GM19099 (cell line): ENCODE results near the gene ARRDC4.

Experiments
- POLR2A ChIP-seq: IDR thresholded peaks from 3 replicates; pipeline ENCODE4 v1.6.1; 2011; ENCODE audit warnings: low read depth; ENCODE audit not compliant: insufficient read length; ENCODE audit errors: extremely low read depth

Gene ARRDC4

DNA sequence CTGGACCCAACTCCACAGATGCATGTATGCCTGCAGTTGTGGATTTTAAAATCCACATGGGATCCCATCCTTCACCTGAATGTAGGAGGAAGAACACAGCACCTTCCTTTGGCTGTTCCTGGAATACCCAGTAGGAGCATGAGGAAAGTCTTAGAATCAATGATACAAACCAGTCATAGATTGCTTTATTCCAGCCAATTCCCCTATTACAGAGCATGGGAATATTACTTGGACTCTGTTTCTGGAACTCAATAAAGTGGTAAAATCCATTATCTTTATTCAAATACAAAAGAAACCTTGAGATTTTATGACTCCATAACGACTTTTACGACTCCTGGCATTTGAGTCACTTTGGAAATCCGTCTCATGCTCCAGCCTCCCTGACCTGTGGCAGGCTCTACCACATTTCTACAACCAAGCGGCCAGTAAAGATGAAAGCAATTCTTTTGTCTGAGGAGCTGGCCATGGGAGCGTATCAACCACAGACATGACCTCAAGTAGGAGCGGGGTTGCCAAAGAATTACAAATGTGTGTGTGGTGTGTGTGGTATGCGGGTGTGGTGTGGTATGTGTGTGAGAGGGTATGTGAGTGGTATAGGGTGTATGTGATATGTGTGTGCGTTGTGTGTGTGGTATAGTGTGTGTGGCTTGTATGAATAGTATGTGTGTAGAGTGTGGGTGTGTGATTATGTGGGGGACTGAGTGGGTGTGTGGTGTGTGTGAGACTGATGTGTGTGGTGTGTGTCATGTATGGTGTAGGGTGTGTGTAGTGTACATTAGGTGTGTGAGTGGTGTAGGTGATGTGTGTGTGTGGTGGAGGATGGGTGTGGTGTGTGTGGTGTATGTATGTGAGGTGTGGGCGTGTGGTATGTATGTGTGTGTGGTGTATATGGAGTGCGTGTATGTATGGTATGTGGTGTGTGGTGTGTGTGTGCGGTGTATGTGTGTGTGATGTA, 40.0 kb downstream of the ARRDC4 start:
- no peak for TF ChIP-seq POLR2A

DNA sequence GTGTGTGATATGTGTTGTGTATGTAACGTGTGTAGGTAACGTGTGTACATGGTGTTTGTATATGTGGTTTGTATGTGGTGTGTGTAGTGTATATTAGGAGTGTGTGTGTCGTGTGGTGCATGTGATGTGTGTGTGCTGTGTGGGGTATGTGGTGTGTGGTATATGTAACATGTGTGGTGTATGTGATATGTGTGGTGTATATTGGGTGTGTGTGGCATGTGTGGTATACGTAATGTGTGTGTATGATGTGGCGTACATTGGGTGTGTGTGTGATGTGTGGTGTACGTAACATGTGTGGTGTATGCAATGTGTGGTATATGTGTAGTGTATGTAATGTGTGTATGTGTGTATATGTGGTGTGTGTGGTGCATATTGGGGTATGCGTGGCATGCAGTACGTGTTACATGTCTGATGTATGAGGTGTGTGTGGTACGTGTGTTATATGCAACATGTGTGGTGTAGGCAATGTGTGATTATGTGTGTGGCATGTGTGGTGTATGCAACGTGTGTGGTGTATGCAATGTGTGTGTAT, 41.2 kb downstream of the ARRDC4 start:
- TF ChIP-seq POLR2A = no peak

DNA sequence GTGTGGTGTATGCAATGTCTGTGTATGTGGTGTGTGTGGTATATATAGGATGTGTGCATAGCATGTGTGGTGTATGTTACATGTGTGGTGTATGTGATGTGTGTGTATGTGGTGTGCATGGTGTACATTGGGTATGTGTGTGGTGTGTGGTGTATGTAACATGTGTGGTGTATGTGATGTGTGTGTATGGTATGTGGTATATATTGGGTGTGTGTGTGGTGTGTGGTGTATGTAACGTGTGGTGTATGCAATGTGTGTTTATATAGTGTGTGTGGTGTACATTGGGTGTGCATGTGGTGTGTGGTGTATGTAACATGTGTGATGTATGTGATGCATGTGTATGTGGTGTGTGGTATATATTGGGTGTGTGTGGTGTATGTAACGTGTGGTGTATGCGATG, 41.9 kb downstream of the ARRDC4 start:
- TF ChIP-seq POLR2A = no peak

DNA sequence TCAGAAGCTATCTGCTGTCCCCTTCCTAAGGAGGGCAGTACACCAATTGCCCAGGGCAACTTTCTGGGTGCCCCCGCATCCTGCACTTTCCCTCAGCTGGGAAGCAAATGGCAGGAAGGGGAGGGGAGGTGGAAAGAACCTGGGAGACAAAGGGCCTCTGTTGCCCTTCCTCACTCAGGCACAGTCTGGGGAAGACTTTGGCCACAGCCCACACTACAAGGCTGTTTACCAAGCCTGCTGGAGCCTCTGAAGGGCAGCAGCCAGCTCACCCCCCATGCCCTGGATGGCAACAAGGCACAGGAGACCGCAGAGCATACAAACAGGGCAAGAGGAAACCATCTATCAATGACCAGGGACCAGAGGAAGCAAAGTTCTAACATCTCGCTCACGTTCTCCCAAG, 42.4 kb downstream of the ARRDC4 start:
- TF ChIP-seq POLR2A = no peak

DNA sequence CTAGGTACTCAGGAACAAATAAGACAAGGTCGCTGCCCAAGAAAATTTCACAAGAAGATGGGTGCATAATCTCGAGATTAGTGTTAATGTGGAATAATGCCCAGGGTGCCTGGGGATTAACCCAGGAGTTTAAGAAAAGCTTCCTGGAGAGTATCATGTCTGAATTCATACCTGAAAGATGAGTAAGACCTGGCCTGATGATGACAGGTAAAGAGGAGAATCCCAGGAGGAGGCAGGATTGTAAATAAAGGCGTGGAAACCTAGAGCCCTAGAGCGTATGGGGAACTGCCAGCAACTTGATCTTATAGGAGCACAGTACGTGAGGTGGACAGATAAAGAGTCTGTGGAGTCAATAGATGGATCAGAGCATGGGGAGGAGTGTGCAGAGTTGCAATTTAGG, 43.0 kb downstream of the ARRDC4 start:
- no peak for TF ChIP-seq POLR2A

DNA sequence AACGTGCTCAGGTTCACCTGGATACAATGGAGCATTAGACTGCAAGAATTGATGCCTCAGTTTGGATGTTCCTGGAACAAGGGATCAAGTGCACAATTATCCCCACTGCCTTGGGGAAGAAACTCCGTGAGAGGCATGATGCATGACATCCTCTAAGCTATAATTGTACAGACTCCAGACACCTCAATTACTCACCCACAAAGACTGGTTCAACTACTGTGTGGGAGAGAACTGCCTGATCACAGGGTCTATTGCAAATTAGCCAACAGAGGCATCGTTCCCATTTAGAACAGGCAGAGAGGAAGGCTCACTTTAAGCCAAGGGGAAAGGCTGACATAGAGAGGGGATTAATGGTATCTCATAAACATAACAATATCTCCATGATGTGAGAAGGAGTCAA, 43.5 kb downstream of the ARRDC4 start:
- no peak for TF ChIP-seq POLR2A

DNA sequence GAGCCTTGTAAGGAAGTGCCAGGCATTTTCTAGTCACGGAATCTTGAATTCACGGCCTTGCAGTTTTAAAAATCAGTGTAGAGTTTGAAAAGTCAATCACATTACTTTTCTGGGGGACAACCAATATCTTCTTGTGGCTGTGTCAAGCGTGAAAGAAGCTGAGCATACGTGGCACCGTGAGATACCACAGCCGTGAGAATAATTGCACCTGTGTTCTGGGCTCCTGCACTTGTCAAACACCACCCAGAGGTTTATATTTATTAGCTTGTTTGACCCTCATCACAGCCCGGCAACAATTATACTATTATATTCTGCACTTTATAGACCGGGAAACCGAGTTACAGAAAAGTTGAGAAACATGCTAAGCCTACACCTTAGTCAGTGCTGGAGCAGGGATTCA, 45.2 kb downstream of the ARRDC4 start:
- no peak for TF ChIP-seq POLR2A

DNA sequence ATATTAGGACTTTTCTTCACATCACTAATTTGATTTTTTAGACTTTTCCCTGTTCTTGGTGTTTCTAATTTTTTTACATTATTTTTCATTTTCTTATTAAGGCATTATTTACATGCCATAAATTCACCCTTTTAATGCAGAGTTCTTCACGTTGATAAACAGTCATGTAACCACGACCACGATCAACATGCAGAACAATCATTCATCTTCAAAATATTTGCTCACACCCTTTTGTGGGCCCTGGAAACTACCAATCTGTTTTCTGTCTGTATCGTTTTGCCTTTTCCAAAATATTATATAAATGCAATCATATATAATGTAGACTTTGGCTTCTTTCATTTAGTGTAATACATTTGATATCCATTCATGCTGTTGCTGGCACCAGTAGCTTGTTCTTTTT, 48.7 kb downstream of the ARRDC4 start:
- TF ChIP-seq POLR2A = no peak

DNA sequence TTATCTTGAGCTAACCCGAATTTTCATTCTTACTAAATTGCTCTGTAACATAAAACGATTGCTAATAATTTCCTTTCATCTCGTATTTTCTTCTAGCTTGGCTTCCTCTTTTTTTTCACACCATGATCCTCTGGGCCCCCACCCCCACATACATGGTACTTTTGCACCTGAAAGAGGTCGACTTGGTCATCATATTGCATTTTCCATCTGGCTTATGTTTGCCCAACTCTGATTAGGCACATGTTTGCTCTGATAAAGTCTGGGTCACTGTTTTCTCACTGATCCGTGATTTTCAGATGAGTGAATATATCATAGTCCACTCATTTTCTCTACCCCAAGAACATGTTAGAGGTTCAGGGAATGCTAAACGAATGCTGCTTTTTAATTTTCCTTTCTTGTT, 49.5 kb downstream of the ARRDC4 start:
- no peak for TF ChIP-seq POLR2A

DNA sequence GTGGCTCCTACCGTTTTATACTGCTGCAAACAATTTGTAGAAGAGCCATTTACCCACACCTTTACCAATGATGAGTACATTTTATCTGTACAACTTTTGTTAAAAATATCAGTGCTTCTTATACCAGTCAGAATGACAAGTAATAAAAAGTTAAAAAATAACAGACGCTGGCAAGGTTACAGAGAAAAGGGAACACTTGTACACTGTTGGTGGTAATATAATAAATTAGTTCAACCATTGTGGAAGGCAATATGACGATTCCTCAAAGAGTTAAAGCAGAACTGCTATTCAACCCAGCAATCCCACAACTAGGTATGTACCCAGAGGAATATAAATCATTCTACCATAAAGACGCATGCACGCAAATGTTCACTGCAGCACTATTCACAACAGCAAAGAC, 51.9 kb downstream of the ARRDC4 start:
- TF ChIP-seq POLR2A = no peak

DNA sequence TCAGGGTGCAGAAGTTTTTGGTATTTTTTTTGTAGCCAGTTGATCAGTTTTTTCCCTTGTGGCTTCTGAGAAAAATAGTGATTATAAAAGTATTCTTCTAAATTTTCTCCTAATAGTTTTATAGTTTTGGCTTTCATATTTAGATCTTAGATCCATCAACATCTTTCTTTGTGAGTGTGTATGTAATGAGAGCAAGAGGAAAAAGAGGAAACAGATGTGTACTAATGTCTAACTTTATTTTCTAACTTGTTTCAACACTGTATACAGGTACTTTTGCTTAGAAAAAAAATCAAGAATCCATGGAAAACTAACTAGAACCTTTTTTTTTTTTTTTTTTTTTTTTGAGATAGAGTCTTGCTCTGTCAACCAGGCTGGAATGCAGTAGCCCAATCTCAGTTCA, 53.1 kb downstream of the ARRDC4 start:
- TF ChIP-seq POLR2A = no peak

DNA sequence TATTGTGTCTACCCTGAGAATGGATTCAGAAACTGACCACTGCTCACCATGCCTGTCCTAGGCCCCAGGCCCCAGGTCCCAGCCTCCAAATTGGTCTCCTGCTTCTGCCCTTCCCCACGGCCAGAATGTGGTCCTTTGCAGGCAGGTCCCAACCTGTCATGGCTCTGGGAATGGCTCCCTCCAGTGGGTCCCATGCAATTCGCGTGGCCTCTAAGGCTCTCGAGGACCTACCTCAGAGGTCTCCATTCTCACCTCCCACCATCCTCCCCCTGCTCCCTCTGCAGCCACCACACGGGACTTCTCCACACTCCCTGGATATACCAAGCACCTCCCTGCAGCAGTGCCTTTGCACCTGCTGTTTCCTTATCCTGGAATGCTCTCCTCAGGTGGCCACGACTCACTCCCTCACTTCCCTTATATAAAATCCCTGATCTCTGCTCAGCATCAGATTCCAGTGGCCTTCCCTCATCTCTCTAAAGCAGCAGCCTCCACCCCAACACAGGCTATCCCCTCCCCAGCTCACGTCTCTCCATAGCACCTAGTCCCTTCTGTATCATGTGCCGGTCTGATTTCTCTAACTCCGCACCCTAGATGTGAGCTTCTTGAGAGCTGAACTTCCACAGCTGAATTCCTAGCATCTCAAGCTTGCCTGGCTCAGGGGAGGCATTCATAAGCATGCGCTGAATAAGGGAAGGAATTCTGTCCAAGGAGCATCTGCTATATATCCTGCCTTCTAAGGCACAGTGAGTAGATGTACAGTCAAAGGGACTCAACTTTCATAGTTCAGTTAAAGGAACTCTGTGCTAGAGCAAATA, 56.9 kb downstream of the ARRDC4 start:
- no peak for TF ChIP-seq POLR2A

DNA sequence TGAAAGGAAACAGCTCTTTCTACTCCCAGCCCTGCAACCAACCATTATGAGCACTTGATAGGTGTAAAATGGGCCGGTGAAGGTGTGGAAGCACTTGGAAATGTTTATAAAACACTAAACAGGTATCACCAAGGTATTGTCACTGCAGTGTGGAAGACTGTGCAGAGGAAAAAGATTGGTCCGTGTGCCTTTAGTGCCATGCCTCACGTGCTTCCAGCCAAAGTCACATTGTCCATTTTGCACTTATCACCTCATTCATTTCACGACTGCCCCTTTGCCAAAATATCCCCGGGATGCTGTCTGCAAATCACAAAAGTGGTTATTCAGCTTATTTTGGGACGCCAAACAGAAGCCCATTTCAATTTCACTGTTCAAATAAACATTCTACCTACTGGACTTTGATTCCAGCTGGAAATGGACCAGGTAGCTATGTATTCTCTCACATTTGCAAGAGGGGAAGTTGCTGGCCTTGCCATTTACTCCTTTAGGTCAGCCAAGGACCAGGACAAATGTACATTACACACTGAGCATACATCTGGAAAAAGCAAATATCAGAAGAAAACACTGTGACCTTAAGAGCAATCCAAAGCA, 58.4 kb downstream of the ARRDC4 start:
- no peak for TF ChIP-seq POLR2A
